Ammon's horn (tissue), 1 donor: ENCODE results near the gene IRX4.

Experiments used
- DNase-seq: peaks from one replicate; pipeline ENCODE4 v3.0.0-alpha.2; 2016; ENCODE audit warnings: low spot score

Gene IRX4

GRCh38 chr5:1913578-1913977 lies 30.9 kb upstream of the IRX4 start:
- DNase-seq, result no peak

- no peak for DNase-seq
These were observed 30.3 kb upstream of the IRX4 start for GRCh38 chr5:1912951-1913565.

- no peak for DNase-seq
These were observed 29.1 kb upstream of the IRX4 start for GRCh38 chr5:1911773-1912235.

- no peak for DNase-seq
These were observed 28.4 kb upstream of the IRX4 start for GRCh38 chr5:1910861-1911772.

GRCh38 chr5:1910081-1910760 lies 27.5 kb upstream of the IRX4 start:
- DNase-seq, result no peak

- DNase-seq, result no peak
These were observed 26.7 kb upstream of the IRX4 start for GRCh38 chr5:1909346-1909985.

- DNase-seq, result no peak
These were observed 26.2 kb upstream of the IRX4 start for GRCh38 chr5:1908931-1909330.

- DNase-seq, result no peak
These were observed 24.9 kb upstream of the IRX4 start for GRCh38 chr5:1907616-1908015.

- no peak for DNase-seq
These were observed 22.4 kb upstream of the IRX4 start for GRCh38 chr5:1905108-1905507.

- no peak for DNase-seq
These were observed 19.3 kb upstream of the IRX4 start for GRCh38 chr5:1901983-1902382.

- no peak for DNase-seq
These were observed 18.3 kb upstream of the IRX4 start for GRCh38 chr5:1901061-1901460.

GRCh38 chr5:1899201-1899600 lies 16.5 kb upstream of the IRX4 start:
- no peak for DNase-seq

GRCh38 chr5:1897816-1898450 lies 15.2 kb upstream of the IRX4 start:
- no peak for DNase-seq

- DNase-seq, result no peak
These were observed 14.7 kb upstream of the IRX4 start for GRCh38 chr5:1897386-1897785.

GRCh38 chr5:1896602-1897376 lies 14.1 kb upstream of the IRX4 start:
- no peak for DNase-seq

GRCh38 chr5:1895739-1896420 lies 13.2 kb upstream of the IRX4 start:
- no peak for DNase-seq

- no peak for DNase-seq
These were observed 11.5 kb upstream of the IRX4 start for GRCh38 chr5:1894243-1894642.

- DNase-seq, result no peak
These were observed 11.0 kb upstream of the IRX4 start for GRCh38 chr5:1893754-1894153.

GRCh38 chr5:1892685-1893445 lies 10.1 kb upstream of the IRX4 start:
- DNase-seq, result no peak

GRCh38 chr5:1892211-1892610 lies 9.5 kb upstream of the IRX4 start:
- DNase-seq, result no peak
